ENCODE measurements around the gene CDKN1B.

CDKN1B gene

GRCh38 chr12:12701457-12701856, 15.7 kb upstream of the CDKN1B start:
- DNase-seq (ENCODE audit: low read depth) = no peak

- DNase-seq (ENCODE audit: low read depth) = peak; percentile 94
These were observed 12.5 kb upstream of the CDKN1B start for GRCh38 chr12:12704593-12705230.

GRCh38 chr12:12705838-12706520, 11.2 kb upstream of the CDKN1B start:
- DNase-seq (ENCODE audit: low read depth) = no peak

- no peak for DNase-seq (ENCODE audit: low read depth)
These were observed 3.3 kb upstream of the CDKN1B start for GRCh38 chr12:12713932-12714275.

- no peak for DNase-seq (ENCODE audit: low read depth)
These were observed 2.7 kb upstream of the CDKN1B start for GRCh38 chr12:12714276-12715021.

- DNase-seq (ENCODE audit: low read depth) = no peak
These were observed 2.1 kb upstream of the CDKN1B start for GRCh38 chr12:12715128-12715458.

GRCh38 chr12:12715459-12716150, 1.6 kb upstream of the CDKN1B start:
- no peak for DNase-seq (ENCODE audit: low read depth)

- no peak for DNase-seq (ENCODE audit: low read depth)
These were observed 896 bp upstream of the CDKN1B start for GRCh38 chr12:12716151-12716792.

- no peak for DNase-seq (ENCODE audit: low read depth)
These were observed 615 bp downstream of the CDKN1B start for GRCh38 chr12:12717586-12718380.

- no peak for DNase-seq (ENCODE audit: low read depth)
These were observed 1.2 kb downstream of the CDKN1B start for GRCh38 chr12:12718381-12718759.

- DNase-seq (ENCODE audit: low read depth) = no peak
These were observed 1.7 kb downstream of the CDKN1B start for GRCh38 chr12:12718853-12719252.

- DNase-seq (ENCODE audit: low read depth) = no peak
These were observed 2.3 kb downstream of the CDKN1B start for GRCh38 chr12:12719496-12719895.

GRCh38 chr12:12720052-12720451, 2.9 kb downstream of the CDKN1B start:
- no peak for DNase-seq (ENCODE audit: low read depth)

- DNase-seq (ENCODE audit: low read depth) = no peak
These were observed 3.5 kb downstream of the CDKN1B start for GRCh38 chr12:12720672-12721161.

GRCh38 chr12:12721176-12721751, 4.1 kb downstream of the CDKN1B start:
- DNase-seq (ENCODE audit: low read depth) = no peak

GRCh38 chr12:12721814-12722434, 4.8 kb downstream of the CDKN1B start:
- no peak for DNase-seq (ENCODE audit: low read depth)

GRCh38 chr12:12722435-12723148, 5.4 kb downstream of the CDKN1B start:
- DNase-seq (ENCODE audit: low read depth) = peak; percentile 53

GRCh38 chr12:12723149-12723680, 6.0 kb downstream of the CDKN1B start:
- no peak for DNase-seq (ENCODE audit: low read depth)

GRCh38 chr12:12723681-12724420, 6.7 kb downstream of the CDKN1B start:
- DNase-seq (ENCODE audit: low read depth) = no peak
